HG03097 (cell line): ENCODE results near the gene BCL2L15.
"Not testable (repeated sequence)": the region's sequence is repeated elsewhere in the genome, so short reads cannot be mapped to it uniquely, and the experiment has no call there.

Experiments
- ATAC-seq: cut with Tn5 transposase; IDR thresholded peaks from one replicate; pipeline ENCODE4 v1.9.1; 2021; ENCODE audit not compliant: unreplicated experiment, low FRiP score

Gene BCL2L15

DNA sequence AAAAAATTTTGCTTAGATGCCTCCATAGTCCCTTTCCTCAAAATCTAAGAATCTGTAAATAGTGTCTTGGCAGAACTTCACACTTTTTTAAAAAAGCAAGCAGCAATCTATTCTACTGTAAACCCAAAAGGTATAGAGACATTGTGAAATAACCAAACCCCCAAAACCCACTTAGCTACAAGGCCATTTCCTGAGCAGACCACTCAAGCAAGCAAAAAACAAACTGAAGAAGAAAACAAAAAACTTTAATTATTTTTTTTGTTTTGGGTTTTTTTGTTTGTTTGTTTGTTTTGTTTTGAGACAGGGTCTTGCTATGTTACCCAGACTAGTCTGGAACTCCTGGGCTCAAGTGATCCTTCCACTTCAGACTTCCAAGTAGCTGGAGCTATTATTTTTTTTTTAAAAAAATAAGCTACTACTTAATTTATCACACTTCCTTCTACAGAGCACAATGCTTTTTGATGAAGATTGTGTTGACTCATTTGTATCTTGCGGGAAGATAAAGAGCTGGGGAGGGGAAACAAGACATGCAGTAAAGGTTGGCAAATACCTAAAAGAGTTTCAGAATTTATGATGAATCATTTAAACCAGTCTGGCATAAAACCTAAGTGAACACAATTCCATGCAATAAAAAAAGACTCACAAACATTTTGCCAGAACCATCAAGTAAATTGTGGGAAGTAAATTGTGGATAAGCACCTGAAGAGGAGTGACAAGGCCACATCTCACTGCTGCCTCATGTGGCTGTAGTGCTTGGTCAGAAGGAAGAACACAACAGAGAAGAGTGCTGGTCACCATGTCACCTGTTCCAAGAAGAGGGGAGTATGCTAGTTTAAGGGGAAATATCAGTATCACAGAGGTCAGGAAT, 13.1 kb downstream of the BCL2L15 start:
- ATAC-seq: no peak

DNA sequence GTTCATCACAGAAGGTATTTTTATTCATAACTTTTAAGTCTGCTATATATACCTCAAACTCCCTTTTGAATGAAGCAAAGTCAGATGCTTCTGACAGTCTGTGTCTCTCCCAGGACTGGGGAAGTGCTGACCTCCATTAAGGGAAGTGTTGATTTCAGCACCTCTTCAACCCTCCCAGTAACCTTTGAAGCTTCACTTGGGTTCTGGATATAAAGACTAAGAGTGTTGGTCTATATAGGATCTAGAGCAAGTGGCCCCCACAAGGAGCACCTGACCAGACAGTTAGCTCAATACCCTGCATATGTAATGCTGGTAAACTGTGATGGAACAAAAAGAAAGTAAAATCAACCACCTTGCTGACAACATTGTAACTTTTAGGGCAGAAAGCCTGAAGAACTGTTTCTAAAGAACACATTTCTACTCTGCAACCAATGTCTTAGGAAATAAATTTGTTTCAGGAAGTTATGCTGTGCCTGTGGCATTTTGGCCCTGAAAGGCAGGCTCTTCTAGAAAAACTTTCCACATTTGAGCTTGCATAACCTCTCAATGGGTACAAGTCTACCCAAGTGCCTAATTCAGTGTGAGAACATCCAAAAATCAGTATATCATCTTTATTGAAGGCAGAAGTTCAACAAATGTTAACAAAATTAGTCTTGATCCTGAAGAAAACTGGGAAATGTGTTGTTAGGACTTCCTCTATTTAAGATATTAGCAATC, 15.0 kb downstream of the BCL2L15 start:
- no peak for ATAC-seq

DNA sequence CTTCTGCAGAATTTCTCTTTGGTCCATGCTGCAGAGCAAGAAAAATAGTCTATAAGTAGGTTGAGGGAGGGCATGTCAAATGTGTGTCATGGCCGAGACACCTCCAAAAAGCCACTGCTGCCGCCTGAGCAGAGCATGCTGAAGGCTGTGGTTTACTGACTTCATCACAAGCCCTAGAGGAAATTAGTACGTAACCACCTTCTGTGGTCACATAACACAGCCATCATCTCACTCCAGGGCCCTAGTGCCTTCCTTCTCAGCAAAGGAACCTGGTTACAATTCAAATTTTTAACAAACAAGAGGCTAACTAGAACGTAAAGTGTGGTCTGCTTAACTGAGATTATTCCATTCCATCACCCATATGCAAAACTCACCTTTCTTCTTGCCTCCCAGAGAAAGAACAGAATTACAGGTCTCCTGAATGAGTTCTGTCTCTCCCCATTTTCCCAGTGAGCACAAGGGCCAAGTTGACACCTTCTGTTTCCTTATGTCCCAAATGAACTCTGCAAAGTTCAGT, 15.7 kb downstream of the BCL2L15 start, which contains the start of gene PTPN22:
Gene PTPN22 (minus strand): TSS at position 116 of the 517 bp plus-strand sequence.
- ATAC-seq: peak; percentile 73

DNA sequence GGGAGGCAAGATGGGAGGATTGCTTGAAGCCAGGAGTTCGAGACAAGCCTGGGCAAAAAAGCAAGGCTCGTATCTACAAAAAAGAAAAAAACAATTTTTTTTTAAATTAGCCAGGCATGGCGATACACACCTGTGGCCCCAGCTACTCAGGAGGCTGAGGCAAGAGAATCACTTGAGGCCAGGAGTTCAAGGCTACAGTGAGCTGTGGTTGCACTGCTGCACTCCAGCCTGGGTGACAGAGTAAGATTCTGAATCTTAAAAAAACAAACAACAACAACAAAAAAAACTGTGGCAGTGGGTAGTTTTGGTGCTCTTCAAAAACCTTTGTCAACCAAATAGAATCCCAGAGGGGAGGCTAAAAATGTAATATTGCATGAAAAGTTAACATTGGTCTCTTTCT, 16.6 kb downstream of the BCL2L15 start:
- ATAC-seq: no peak

DNA sequence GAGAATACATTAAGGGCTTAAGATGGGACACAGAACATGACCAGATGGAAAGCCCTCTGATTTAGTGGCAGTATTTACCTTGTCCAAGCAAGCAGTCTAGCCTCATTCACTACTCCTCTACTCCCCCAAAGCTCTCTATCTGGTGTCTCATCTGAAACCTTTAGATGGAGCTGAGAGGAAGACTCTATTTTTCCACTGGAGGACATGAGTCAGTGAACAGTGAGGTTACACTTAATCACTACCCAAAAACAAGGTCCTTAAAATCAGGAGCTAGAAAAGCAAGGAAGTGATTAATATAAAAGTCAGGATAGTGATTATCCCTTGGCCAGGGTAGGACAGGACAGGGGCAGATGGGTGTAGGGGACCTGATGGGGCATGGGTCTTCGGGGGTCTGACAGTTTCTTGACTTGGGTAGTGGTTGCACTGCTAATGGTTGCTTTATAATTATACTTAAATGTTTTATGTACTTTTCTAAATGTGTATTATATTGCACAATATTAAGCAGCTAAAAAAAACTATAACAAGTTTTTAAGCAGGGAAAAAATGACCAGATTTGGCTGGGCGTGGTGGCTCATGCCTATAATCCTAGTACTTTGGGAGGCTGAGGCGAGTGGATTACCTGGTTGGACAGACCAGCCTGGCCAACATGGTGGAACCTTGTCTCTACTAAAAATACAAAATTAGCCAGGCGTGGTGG, 18.8 kb downstream of the BCL2L15 start:
- ATAC-seq: no peak

DNA sequence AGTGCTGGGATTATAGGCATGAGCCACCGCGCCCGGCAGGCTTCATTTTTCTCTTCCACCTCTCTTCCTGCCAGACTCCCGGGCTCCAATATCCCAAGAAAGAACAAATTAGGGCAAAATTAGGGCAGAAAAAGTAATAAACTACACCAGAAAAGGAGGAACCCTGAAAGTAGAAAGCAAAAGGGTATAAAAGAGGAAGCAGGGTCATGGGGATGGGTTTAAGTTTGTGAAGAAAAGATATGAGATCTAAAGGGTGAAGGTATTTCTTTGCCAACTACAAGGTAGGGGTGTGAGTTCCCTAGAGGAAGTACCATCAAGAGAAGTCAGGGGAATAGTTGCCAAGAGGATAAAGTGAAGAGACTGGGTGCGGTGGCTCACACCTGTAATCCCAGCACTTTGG, 25.7 kb downstream of the BCL2L15 start:
- ATAC-seq: no peak

DNA sequence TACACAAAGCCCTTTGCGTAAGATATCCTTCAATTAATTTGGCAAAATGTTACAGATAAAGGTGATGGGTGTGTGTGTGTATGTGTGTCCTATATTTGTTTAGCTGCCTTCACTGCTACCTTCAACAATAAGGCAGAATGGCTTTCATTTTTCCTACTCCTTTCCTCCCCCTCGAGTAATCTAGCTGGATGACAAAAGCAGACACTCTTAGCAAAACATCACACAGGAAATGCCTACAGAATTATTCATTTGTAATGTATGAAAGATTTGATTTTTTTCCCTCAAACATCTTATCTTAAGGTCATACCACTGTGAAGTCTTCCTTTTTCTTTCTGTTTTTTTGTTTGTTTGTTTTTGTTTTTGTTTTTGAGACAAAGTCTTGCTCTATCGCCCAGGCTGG, 26.5 kb downstream of the BCL2L15 start:
- no peak for ATAC-seq

DNA sequence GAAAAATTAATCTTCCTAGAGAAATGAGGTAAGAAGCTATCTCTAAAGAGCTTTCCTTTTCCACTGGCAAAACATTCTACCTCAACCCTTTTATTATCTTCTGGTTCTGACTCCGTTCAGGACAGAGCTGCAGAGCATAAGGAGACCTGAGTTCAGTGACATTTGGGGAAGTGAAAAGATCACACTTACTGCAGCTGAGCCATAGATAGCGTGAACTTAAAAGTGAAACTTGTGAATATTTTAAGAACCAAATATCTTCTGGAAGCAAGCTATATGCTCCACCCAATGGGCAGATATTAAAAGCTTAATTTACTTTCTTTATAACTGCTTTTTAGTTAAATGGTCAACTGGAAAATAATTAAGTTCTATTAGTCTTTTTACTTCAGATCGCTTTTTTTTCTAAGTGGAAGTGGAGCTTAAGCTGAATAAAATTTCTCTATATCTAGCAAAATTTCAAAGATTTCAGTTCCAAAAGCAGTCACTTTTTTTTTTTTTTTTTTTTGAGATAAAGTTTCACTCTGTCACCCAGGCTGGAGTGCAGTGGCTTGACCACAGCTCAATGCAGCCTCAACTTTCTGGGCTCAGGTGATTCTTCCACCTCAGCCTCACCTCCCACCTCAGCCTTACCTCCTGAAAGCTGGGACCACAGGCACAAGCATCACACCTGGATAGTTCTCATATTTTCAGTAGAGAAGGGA, 27.8 kb downstream of the BCL2L15 start:
- ATAC-seq: peak; percentile 83

DNA sequence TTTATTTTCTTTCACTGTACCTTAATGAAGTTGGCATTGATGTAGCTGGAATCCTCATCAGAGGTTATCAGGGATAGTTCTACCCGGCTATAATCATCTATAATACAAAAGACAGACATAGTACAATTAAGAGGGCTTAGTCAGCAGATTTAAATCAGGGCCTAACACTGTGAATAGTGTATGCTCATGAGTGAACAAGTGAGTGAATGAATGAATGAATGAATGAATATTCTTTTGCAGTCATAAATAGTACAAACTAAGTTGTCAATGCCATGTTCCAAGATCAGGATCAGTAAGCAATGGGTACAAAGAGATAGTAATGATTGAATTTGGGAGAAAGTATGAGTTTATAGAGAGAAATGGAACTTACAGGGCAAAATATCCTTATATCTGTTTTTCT, 28.4 kb downstream of the BCL2L15 start:
- no peak for ATAC-seq

DNA sequence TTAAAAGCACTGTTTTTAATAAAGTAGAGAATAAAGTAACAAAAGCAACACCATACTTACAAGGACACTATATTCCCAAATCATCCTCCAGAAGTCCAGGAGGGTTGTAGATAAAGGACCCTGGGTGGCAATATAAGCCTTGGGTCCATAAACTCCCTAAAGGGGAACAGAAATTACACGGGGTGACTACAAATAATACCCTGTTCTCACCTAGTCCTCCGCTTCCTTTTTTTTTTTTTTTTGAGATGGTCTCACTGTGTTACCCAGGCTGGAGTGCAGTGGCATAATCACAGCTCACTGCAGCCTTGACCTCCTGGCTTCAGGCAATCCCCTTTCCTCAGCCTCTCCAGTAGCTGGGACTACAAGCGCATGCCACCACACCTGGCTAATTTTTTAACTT, 29.0 kb downstream of the BCL2L15 start:
- no peak for ATAC-seq

DNA sequence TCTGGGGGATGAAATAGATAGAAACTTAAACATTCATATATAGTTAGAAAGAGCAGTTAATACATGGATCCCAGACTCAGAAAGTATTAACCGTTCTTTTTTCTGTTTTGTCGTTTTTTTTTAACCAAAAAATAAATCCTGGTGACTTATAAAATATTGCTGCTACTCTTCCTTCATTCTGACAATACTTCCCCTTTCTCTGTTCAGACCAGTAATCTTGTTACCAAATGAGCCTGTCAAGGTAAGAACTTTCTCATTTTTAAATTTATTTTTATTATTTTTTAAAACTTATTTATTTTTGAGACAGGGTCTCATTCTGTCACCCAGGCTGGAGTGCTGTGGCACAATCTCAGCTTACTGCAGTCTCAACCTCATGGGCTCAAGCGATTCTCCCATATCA, 29.6 kb downstream of the BCL2L15 start:
- ATAC-seq: no peak

DNA sequence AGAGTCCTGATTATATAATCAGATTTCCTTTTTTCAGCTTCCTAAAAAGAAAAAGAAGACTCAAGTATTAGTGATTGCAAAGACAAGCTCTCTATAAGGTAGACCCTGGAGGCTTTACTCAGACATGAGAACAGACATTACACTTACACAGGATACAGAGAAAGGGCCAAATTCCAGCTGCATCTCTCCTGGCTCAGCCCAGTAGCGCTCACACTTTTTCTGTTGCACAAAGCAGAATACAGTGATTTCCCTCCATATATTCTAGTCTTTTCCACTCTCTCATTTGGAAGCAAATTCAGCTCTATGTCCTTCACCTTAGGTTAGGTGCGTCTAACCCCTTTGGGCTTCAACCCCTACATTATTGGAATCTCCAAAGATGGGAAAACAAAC, 31.0 kb downstream of the BCL2L15 start:
- ATAC-seq: no peak

DNA sequence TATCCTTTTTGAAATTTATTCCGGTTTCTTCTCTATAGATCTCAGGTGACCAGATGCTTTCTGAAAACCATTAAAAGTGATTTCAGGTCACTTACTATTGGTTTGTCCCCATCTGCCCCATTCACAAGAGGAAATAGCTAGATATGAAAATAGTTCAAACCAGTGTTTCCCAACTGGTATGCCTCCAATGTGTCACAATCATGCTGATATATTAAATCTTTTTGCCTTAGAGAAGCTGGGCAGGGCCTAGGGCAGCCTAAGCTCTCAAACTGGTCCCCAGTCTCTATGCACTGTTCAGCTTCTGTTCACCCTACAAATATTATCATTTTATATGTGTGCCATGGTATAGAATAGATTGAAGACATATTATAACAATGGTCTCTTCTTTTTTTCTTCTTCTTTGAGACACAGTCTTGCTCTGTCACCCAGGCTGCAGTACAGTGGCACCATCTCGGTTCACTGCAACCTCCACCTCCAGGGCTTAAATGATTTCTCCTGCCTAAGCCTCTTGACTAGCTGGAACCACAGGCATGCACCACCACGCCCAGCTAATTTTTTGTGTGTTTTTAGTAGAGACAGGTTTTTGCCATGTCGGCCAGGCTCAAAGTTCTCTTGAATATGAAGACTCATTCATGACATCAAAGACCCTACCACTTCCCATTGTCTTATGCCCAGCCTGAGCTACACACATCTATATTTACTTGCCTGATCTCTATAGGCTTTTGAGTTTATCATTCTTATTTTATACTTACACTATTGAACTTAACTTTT, 31.6 kb downstream of the BCL2L15 start:
- no peak for ATAC-seq

DNA sequence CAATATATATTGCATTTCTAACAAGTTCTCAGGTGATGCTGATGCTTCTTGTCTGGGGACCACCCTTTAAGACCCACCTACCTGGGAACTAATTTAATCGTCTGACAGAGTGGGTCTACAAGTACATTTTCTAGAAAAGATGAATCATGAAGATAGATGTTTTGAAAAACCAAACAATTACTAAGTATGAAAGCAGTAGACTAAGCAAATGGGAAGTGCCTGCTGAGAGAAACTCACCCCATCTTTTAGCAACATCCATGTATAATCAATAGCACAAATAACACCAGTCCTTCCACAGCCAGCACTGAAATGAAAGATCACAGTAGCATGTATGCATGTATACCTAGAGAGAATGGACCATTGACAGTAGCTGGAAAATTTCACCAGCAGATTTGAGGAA, 33.1 kb downstream of the BCL2L15 start:
- ATAC-seq: no peak

DNA sequence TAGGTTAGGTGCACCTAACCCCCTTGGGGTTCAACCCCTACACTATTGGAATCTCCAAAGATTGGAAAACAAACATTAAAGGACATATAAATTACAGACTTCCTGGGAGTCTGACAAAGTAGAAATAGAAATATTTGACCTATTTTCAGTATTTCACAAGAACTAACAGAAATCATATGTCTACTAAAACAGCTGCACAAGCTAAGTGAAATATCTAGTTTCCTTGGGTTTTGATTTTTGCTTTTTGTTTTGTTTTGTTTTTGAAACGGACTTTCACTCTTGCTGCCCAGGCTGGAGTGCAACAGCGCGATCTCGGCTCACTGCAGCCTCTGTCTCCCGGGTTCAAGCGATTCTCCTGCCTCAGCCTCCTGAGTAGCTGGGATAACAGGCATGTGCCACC, 34.7 kb downstream of the BCL2L15 start:
- not testable (repeated sequence) for ATAC-seq

DNA sequence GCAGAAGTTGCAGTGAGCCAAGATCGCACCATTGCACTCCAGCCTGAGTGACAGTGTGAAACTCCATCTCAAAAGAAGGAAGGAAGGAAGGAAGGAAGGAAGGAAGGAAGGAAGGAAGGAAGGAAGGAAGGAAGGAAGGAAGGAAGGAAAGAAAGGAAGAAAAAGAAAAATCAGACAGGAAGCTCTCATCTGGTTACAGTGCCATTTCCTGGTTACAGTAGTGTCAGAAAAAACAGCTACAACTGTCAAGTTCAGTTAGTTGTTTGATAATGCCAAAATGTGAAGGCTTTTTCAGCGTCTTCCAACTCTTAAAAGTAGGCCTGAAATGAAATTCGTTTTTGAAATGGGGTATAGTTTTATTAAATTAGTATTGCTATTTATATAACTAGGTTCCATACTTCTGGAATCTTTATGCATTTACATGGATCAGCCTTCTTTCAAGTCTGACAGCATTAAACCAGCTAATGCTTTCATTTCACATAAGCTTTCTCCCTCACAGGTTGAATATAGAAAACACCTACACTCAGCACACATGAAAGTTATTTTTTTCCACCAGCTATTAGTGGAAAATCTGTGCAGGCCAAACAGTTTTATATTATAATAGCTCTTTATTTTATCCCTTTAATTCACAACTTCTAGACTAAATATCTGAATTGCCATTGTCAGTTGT, 37.1 kb downstream of the BCL2L15 start:
- no peak for ATAC-seq

DNA sequence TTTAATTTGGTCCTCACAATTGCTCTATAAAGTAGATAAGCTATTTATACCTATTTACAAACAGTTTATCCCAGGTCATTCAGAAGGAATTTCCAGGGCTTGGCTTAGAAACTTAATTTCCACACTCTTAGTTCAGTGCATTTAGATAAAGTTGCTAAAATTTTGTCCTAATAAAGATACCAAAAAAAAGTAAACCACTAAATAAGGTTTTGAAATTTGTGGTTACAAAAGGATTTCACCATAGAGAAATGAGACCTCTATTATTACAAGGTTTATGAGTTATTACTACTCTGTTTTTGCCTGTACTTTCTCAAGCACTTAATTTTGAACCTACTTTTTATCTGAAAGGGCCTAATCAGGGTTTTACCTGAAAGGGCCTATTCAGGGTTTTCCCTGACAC, 38.3 kb downstream of the BCL2L15 start:
- ATAC-seq: no peak

DNA sequence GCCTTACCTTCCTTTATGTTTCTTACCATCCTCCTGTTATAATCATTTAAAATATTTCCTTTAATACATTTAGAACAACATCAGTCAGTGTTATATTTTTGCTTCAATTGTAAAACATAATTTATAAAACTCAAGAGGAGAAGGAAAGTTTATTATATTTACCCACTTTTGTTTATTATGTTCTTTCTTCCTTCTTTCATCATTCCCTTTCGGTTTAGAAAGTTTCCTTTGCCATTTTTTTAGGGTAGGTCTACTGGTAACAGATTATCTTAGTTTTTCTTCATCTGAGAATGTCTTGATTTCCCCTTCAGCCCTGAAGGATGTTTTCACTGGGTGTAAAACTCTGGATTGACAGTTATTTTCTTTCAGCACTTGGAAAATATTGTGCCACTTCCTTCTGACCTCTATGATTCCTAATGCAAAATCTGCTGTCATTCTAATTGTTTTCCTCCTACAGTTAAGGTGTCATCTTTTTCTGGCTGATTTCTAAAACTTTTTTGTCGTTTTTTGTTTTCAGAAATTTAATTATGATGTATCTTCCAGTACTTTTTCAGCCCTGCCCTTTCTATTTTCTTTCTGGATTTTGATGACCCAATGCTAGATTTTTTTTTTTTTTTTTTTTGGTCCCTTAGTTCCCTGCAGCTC, 40.9 kb downstream of the BCL2L15 start:
- no peak for ATAC-seq

DNA sequence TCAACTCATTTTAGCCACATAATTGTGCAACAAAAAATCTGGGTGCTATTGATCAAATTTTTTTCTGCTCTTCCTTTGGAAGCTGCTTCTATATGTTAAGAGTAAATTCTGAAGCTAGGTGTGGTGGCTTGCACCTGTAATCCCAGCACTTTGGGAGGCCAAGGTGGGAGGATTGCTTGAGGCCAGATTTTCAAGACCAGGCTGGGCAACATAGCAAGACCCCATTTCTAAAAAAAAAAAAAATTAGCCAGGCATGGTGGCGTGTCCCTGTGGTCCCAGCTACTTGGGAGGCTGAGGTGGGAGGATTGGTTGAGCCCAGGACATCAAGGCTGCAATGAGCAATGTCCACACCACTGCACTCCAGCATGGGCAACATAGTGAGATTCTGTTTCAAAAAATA, 50.8 kb downstream of the BCL2L15 start:
- no peak for ATAC-seq
